ENCODE measurements around the gene PDE2A.

Gene PDE2A

DNA sequence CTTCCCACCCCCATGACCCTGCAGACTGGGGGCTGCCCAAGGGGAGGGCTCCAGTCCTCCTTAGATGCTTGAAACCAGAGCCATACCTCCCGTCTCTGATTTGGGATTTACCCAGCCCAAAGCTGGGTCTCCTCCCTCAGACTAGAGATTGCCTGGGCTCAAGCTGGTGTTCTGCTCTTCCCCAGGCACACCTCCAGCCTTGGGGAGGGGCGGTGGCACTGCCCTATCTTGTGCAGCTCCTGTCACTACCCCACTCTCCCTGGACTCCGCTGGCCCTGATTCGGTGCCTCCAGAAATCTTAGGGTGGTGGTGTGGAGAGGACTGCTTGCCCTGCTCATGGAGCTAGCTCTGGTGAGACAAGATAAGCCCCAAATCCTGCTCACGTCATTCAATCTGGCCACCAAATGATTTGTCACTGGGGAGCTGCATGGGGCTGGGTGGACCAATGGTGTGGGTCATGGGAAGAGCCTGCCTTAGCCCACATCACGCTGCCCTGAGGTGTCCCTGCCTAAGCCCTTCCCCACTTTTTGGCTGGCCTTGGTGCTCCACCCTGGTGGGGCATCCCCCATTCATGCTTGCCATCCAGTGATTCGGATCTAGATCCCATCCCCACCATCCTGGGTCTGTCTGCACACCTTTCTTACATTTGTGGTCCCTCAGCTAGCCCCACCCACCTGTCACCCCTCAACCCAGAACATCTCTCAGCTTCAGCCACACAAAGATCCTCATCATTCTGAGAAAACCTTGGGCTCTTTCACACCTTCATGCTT lies 87.7 kb downstream of the PDE2A start:
- peaks cover 88% of the 10 kb centered on the region for H3K27me3 ChIP-seq (ENCODE audit: control insufficient read depth, insufficient read depth, low read length)
- H3K9me3 ChIP-seq (ENCODE audit: control insufficient read depth, insufficient read depth, low read length): no peaks in the 10 kb centered on the region
- no peaks in the 10 kb centered on the region for H3K36me3 ChIP-seq (ENCODE audit: control insufficient read depth, insufficient read depth, low read length)
- H3K9ac ChIP-seq (ENCODE audit: low read depth, low read length): no peak overlapping the region
- no peak overlapping the region for H3K27ac ChIP-seq (ENCODE audit: low read depth, low read length)
- H3K4me1 ChIP-seq (ENCODE audit: control insufficient read depth, insufficient read depth, low read length): peaks cover 4% of the 10 kb centered on the region; the same call in 1 of the 2 replicates
- H3K4me3 ChIP-seq (ENCODE audit: low read depth, low read length): no peak overlapping the region

DNA sequence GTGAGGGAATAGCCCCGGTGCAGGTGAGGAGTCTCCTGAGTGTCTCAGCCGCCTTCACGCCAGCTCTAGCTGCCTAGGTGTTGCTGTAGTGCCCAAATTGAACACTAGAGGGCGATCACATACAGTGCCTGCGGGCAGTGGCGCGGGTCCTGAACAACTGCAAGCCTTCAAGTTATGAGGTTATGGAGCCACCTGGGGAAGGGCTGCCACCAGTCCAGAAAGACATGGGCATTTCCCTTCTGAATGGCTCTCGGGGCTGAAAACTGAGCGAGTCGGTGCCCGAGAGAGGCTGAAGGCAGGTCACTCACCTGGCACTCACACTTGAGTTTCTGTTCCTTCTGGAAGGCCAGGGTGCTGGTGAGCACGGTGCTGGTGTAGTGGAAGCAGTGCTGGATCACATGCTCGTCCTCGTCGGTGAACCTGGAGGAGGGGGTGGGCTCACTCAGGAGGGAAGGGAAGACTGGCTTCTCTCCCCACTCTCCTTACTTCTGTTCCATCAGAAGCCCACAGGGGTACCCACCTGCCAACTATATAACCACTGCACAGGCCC lies 88.4 kb downstream of the PDE2A start:
- Histone ChIP-seq H3K36me3 (ENCODE audit: control insufficient read depth, insufficient read depth, low read length) (no peaks in the 10 kb centered on the region), H3K4me1 (ENCODE audit: control insufficient read depth, insufficient read depth, low read length) (peaks cover 4% of the 10 kb centered on the region; the same call in 1 of the 2 replicates), H3K27ac (ENCODE audit: low read depth, low read length) (no peak overlapping the region), H3K9me3 (ENCODE audit: control insufficient read depth, insufficient read depth, low read length) (no peaks in the 10 kb centered on the region), H3K4me3 (ENCODE audit: low read depth, low read length) (no peak overlapping the region), H3K27me3 (ENCODE audit: control insufficient read depth, insufficient read depth, low read length) (peaks cover 82% of the 10 kb centered on the region), H3K9ac (ENCODE audit: low read depth, low read length) (no peak overlapping the region)

DNA sequence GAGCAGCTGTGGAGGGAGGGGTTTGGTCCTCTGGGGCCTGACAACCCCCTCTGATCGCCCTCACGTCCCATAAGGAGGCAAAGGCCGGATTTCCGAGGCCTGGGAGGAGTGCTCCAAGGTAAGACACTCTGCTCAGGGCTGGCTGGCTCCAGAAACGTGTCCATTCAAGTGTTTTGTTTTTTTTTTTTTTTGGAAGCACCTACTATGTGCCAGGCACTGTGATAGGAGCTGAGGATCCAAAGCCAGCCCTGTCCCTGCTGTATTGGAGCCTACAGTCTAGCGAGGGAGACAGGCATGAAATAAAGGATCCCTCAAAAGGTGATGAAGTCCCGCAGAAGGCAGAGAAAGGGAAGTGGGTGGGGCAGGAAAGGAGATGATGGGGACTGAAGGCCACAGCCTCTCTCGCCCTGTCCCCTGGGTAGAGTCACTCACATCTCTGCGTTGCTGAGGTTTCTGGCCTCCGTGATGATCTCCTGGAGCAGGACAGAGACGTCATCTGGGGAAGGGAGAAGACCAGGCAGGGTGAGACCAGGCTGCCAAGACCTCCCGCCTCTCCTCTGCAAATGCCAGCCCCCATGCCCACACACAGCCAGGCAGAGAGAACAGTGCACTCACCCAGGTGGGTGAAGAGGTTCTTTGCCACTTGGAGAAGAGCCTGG lies 89.2 kb downstream of the PDE2A start:
- Histone ChIP-seq H3K4me3 (ENCODE audit: low read depth, low read length) (peak overlapping the region; percentile 62; the same call in 1 of the 2 replicates), H3K27ac (ENCODE audit: low read depth, low read length) (no peak overlapping the region), H3K36me3 (ENCODE audit: control insufficient read depth, insufficient read depth, low read length) (no peaks in the 10 kb centered on the region), H3K27me3 (ENCODE audit: control insufficient read depth, insufficient read depth, low read length) (peaks cover 74% of the 10 kb centered on the region), H3K4me1 (ENCODE audit: control insufficient read depth, insufficient read depth, low read length) (peaks cover 4% of the 10 kb centered on the region; the same call in 1 of the 2 replicates), H3K9ac (ENCODE audit: low read depth, low read length) (no peak overlapping the region), H3K9me3 (ENCODE audit: control insufficient read depth, insufficient read depth, low read length) (no peaks in the 10 kb centered on the region)

DNA sequence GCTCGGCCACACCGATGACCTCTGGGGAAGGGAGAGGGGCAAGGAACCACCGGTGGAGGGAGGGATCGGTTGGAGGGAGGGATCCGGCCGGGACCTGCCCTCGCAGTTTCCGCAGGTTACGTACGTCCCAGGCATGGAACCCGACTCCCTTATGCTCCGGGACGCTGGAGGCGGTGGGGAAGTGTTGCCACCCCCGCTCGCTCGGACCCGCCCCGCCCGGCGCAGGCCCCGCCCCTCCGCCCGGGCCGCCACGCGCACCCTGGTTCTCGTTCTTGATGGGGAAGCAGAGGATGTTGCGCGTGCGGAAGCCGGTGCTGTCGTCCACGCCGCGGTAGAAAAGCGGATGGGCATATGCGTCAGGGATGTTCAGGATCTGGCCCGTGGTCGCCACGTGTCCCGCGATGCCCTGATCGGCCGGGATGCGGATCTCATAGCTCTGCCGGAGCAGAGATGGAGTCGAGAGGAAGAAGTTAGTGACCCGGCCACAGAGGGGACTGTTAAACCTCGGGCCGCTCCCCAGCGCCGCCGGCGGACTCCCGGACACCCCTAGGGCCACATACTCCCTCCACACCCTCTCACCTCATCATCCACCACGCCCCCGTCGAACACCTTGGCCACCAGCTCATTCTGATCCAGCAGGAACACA lies 89.8 kb downstream of the PDE2A start:
- Histone ChIP-seq H3K9ac (ENCODE audit: low read depth, low read length) (no peak overlapping the region), H3K9me3 (ENCODE audit: control insufficient read depth, insufficient read depth, low read length) (no peaks in the 10 kb centered on the region), H3K27me3 (ENCODE audit: control insufficient read depth, insufficient read depth, low read length) (peaks cover 70% of the 10 kb centered on the region), H3K36me3 (ENCODE audit: control insufficient read depth, insufficient read depth, low read length) (no peaks in the 10 kb centered on the region), H3K4me3 (ENCODE audit: low read depth, low read length) (peak overlapping the region; percentile 62), H3K27ac (ENCODE audit: low read depth, low read length) (no peak overlapping the region), H3K4me1 (ENCODE audit: control insufficient read depth, insufficient read depth, low read length) (peaks cover 4% of the 10 kb centered on the region; the same call in 1 of the 2 replicates)

DNA sequence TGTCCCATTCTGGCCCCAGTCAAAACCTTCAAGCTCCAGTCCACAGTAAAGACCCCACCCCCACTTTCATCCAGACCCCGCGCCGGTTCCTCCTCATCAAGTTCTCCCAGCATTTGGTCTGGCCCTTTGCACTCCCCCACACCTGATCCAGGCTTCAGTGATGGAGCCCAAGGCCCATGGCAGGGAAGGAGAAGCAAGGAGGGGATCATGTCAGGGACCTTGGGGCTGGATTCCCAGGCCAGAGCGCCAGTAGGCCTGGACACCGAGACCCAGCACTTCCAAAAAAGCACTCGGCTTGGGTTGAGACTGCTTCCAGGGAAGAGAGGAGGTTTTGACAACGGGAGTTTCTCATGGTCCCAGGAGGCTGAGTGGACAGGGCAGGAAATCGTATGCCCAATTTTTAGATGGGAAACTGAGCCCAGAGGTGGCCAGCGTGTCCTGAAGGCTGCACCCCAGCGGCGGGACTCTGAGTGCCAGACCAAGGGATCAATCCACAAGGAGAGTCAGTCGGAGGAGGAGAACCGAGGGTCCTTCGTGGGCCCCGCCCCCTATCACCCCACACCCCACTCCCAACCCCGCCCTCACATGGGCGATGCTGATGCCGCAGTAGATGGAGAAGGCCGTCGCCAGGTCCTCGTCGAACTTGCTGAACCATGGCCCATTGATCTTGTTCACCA lies 90.5 kb downstream of the PDE2A start:
- peaks cover 4% of the 10 kb centered on the region; the same call in 1 of the 2 replicates for H3K4me1 ChIP-seq (ENCODE audit: control insufficient read depth, insufficient read depth, low read length)
- H3K27ac ChIP-seq (ENCODE audit: low read depth, low read length): no peak overlapping the region
- no peak overlapping the region for H3K9ac ChIP-seq (ENCODE audit: low read depth, low read length)
- H3K4me3 ChIP-seq (ENCODE audit: low read depth, low read length): peak overlapping the region; percentile 62
- H3K36me3 ChIP-seq (ENCODE audit: control insufficient read depth, insufficient read depth, low read length): no peaks in the 10 kb centered on the region
- H3K27me3 ChIP-seq (ENCODE audit: control insufficient read depth, insufficient read depth, low read length): peaks cover 63% of the 10 kb centered on the region
- no peaks in the 10 kb centered on the region for H3K9me3 ChIP-seq (ENCODE audit: control insufficient read depth, insufficient read depth, low read length)

DNA sequence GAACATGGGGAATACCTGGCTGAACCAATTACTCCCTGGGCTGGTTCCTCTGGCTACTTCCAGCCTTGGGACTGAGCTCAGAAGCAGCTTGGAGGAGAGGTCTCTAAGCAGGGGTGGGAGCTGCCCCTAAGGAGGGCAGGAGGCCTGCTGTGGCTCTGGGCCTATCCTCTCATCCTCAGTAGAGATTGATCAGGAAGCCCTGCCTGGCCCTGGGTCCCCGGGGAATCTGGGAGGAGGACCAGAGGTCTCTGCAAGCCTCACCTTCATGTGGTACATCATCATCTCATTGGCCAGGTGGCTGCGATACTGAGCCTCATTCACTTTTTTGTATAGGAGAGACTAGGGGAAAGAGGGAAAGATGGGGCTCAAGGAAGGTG lies 91.1 kb downstream of the PDE2A start:
- H3K9ac ChIP-seq (ENCODE audit: low read depth, low read length): no peak overlapping the region
- H3K4me1 ChIP-seq (ENCODE audit: control insufficient read depth, insufficient read depth, low read length): peaks cover 4% of the 10 kb centered on the region; the same call in 1 of the 2 replicates
- H3K27ac ChIP-seq (ENCODE audit: low read depth, low read length): no peak overlapping the region
- no peak overlapping the region for H3K4me3 ChIP-seq (ENCODE audit: low read depth, low read length)
- H3K9me3 ChIP-seq (ENCODE audit: control insufficient read depth, insufficient read depth, low read length): no peaks in the 10 kb centered on the region
- peaks cover 57% of the 10 kb centered on the region for H3K27me3 ChIP-seq (ENCODE audit: control insufficient read depth, insufficient read depth, low read length)
- H3K36me3 ChIP-seq (ENCODE audit: control insufficient read depth, insufficient read depth, low read length): no peaks in the 10 kb centered on the region

DNA sequence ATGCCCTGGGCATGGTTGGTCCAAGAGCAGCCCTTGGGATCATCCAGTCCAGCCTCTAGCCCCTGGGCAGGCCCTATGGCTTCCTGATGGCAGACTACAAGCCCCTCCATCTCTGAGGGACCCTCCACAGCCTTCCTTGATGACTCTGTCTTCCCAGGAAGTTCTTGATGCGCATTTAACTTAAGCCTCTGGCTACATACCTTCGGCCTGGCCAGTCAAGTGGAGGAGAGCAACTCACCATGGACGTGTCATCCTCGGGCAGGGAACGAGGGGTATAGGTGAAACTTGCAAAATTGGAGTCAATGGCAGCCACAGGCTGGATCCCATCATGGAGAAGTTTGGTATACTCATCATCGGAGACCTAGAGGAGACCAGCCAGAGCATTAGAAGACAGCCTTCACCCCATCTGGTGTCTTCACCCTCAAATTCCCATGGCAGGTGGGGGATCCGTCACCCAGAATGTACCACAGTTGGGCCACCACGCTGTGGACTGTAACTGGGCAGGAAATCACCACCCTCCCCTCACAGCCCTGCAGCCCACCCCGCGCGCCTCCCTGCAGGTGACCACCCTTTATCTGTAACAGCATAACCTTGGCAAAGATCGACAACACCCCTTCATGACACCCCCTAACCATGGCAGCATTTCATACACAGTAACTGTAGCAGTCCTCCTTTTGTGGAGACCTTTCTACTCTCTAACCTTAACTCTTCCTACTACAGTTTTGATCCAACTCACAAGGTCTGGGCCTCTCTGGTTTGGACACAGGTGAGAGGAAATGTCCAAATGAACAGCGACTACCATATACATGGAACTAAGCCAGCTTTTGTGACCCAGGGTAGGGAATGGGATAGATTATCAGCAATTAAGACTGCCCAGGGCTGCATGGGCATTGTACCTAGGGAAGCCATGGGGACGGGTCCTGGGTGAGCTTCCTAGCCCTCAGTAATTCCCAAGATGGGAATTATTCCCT lies 91.7 kb downstream of the PDE2A start:
- Histone ChIP-seq H3K4me3 (ENCODE audit: low read depth, low read length) (no peak overlapping the region), H3K9ac (ENCODE audit: low read depth, low read length) (no peak overlapping the region), H3K27ac (ENCODE audit: low read depth, low read length) (no peak overlapping the region), H3K27me3 (ENCODE audit: control insufficient read depth, insufficient read depth, low read length) (peaks cover 50% of the 10 kb centered on the region), H3K36me3 (ENCODE audit: control insufficient read depth, insufficient read depth, low read length) (no peaks in the 10 kb centered on the region), H3K9me3 (ENCODE audit: control insufficient read depth, insufficient read depth, low read length) (no peaks in the 10 kb centered on the region), H3K4me1 (ENCODE audit: control insufficient read depth, insufficient read depth, low read length) (peaks cover 4% of the 10 kb centered on the region; the same call in 1 of the 2 replicates)

DNA sequence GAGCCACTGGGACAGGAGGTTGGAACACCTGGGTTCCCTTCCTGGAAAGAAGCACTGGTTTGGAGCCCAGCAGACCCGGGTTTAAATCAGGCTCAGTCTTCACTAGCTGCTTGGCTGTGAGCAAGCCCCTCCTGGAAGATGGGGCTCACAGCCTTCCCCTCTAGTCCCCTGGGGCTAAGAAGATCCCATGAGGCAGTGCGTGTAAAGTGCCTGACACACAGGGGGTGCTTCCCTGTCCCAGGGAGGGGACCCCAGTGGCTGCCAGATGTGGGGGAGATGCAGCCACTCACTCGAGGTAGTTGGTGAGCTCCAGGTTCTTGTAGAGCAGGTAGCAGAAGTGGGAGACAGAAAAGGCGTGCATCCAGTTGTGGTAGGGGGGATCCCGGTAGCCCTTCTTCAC lies 93.2 kb downstream of the PDE2A start:
- Histone ChIP-seq H3K36me3 (ENCODE audit: control insufficient read depth, insufficient read depth, low read length) (no peaks in the 10 kb centered on the region), H3K9ac (ENCODE audit: low read depth, low read length) (no peak overlapping the region), H3K27ac (ENCODE audit: low read depth, low read length) (no peak overlapping the region), H3K4me1 (ENCODE audit: control insufficient read depth, insufficient read depth, low read length) (peaks cover 4% of the 10 kb centered on the region; the same call in 1 of the 2 replicates), H3K9me3 (ENCODE audit: control insufficient read depth, insufficient read depth, low read length) (no peaks in the 10 kb centered on the region), H3K27me3 (ENCODE audit: control insufficient read depth, insufficient read depth, low read length) (peaks cover 36% of the 10 kb centered on the region), H3K4me3 (ENCODE audit: low read depth, low read length) (no peak overlapping the region)

DNA sequence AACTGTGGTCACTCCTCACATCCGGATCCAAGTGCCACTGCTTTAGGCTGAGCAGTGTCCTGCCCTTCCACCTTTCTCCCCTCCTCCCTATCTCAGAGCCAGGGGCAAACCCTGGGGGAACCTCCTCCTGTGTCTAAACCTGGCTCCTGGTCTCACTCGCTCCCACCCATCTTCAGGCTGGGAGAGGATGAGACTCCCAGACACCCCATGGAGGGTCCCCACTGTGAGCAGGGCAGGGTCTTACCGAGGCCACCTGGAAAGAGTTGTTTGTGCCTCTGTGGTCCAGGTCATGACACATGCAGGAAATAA lies 93.6 kb downstream of the PDE2A start:
- Histone ChIP-seq H3K4me1 (ENCODE audit: control insufficient read depth, insufficient read depth, low read length) (peaks cover 4% of the 10 kb centered on the region; the same call in 1 of the 2 replicates), H3K27ac (ENCODE audit: low read depth, low read length) (no peak overlapping the region), H3K9me3 (ENCODE audit: control insufficient read depth, insufficient read depth, low read length) (no peaks in the 10 kb centered on the region), H3K4me3 (ENCODE audit: low read depth, low read length) (no peak overlapping the region), H3K9ac (ENCODE audit: low read depth, low read length) (no peak overlapping the region), H3K36me3 (ENCODE audit: control insufficient read depth, insufficient read depth, low read length) (no peaks in the 10 kb centered on the region), H3K27me3 (ENCODE audit: control insufficient read depth, insufficient read depth, low read length) (peaks cover 32% of the 10 kb centered on the region)

All from HUES48 (cell line).